Measurements from ENCODE around the gene BEND3.

- TF ChIP-seq CTCF (IDR thresholded peaks at IDR 0.05 in 2 of 3, conservative IDR thresholded peaks at IDR 0.05 in 1 of 3; ENCODE audit: control insufficient read depth in 2 of 3, extremely low read depth in 1 of 3, insufficient read depth in 1 of 3, low read depth in 3 of 3, low read length in 3 of 3) (no peak), ZBTB33 (IDR thresholded peaks at IDR 0.05) (no peak), ESRRA (IDR thresholded peaks at IDR 0.05; ENCODE audit: low read length) (no peak), CHD1 (IDR thresholded peaks at IDR 0.05; ENCODE audit: low read depth, low read length) (no peak)
These were observed 39.5 kb upstream of the BEND3 start for GRCh38 chr6:107154801-107155160.

Measured in GM12878 (cell line).